Activated CD4-positive, alpha-beta T cell treated with anti-CD3 and anti-CD28 coated beads for 36 hours (primary cell): ENCODE measurements around the gene MS4A14. TPM values are rescaled to one million over a fixed set of nuclear protein-coding genes. Genes with fewer than 3 reads are reported as not detected.
A peak's percentile ranks its signal among the peaks of the same experiment; 100 is the strongest.
"Not testable (repeated sequence)": the region's sequence is repeated elsewhere in the genome, so short reads cannot be mapped to it uniquely, and the experiment has no call there.

ENCODE experiments used
- ATAC-seq: fragments of 200-7000 bp; cut with Tn5 transposase; one replicate; pipeline ENCODE4 v1.10.0; 2021; ENCODE audit warnings: mild to moderate bottlenecking, moderate library complexity
- CTCF ChIA-PET: fragments of 350-600 bp; sonication (Branson Sonifier 250); formaldehyde crosslinking; loops from one replicate; lab custom pipeline; 2021; ENCODE audit warnings: antibody characterized with exemption; lab: Charles Lee
- POLR2A ChIA-PET: fragments of 350-600 bp; sonication (Branson Sonifier 250); formaldehyde crosslinking; loops from one replicate; lab custom pipeline; 2021; ENCODE audit warnings: antibody characterized with exemption, inconsistent platforms; lab: Charles Lee
- DNase-seq: peaks from one replicate; pipeline ENCODE4 v3.0.0-alpha.2; 2020
- H3K27ac Mint-ChIP-seq: one replicate; pipeline ENCODE4 v1.8.0; 2021; ENCODE audit warnings: mixed read lengths
- H3K27me3 Mint-ChIP-seq: one replicate; pipeline ENCODE4 v1.8.0; 2021; ENCODE audit warnings: mixed read lengths
- H3K36me3 Mint-ChIP-seq: one replicate; pipeline ENCODE4 v1.8.0; 2021; ENCODE audit warnings: low read depth, mixed read lengths
- H3K4me1 Mint-ChIP-seq: one replicate; pipeline ENCODE4 v1.8.0; 2021; ENCODE audit warnings: mixed read lengths
- H3K4me3 Mint-ChIP-seq: one replicate; pipeline ENCODE4 v1.8.0; 2021; ENCODE audit warnings: mild to moderate bottlenecking, moderate library complexity, mixed read lengths
- H3K9me3 Mint-ChIP-seq: one replicate; pipeline ENCODE4 v1.8.0; 2021; ENCODE audit warnings: low read depth, mixed read lengths
- intact Hi-C, 2 experiments: fragments of 100-400 bp; cut with DNase I in 1 of 2; cut with micrococcal nuclease in 1 of 2; formaldehyde crosslinking; loops; one replicate each; pipeline versions ENCODE4 v1.14.2 to v1.15.1; 2022 to 2024; cut with DNase I, micrococcal nuclease
- total RNA-seq, 2 experiments: library from RNA; stranded (reverse); gene quantifications; one replicate each; pipeline ENCODE4 v1.2.3, GENCODE V29; 2021

Gene MS4A14, protein sequence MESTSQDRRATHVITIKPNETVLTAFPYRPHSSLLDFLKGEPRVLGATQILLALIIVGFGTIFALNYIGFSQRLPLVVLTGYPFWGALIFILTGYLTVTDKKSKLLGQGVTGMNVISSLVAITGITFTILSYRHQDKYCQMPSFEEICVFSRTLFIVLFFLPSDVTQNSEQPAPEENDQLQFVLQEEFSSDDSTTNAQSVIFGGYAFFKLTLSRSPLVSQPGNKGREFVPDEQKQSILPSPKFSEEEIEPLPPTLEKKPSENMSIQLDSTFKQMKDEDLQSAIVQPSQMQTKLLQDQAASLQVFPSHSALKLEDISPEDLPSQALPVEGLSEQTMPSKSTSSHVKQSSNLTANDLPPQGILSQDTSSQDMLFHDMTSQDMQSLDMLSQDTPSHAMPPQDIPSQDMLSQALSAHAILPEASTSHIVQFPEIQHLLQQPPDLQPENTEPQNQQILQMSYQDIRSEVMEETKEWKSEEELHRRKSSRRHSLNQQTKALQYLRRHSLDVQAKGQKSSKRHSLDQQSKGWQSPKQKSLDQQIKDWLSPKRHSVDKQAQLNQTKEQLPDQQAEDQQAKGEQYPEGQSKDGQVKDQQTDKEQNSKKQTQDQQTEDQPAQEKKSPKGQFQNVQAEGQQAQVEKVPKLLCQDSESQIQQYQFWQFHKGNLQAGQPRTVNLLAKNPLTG
- not detected for total RNA-seq

- H3K4me3 Mint-ChIP-seq = no peak within 1 kb of the TSS
- DNase-seq = no peak
- H3K4me1 Mint-ChIP-seq = no peaks in the 10 kb centered on the region
- ATAC-seq = peak; percentile 30
- no peaks in the 10 kb centered on the region for H3K36me3 Mint-ChIP-seq
- POLR2A ChIA-PET = no interaction called here
- no peaks in the 10 kb centered on the region for H3K9me3 Mint-ChIP-seq
- CTCF ChIA-PET = interaction anchor here (0.5 to 0.8 kb wide), 2 partner anchors 25 to 300 kb away, joined by 3 read pairs; no protein-coding TSS in a partner anchor
- intact Hi-C loops = no loop called here
- no peaks in the 10 kb centered on the region for H3K27me3 Mint-ChIP-seq
- H3K27ac Mint-ChIP-seq = no peak within 1 kb of the TSS
Observed at GRCh38 chr11:60396382-60396781, at the start of gene MS4A14. Gene MS4A14, plus strand, starts transcription at chr11:60396459. Its CDS starts 120 bp downstream, at chr11:60396579.

GRCh38 chr11:60347084-60347797, 49.0 kb upstream of the MS4A14 start:
- Mint-ChIP-seq H3K9me3 (no peaks in the 10 kb centered on the region), H3K27ac (no peak overlapping the region), H3K36me3 (no peaks in the 10 kb centered on the region), H3K4me1 (no peaks in the 10 kb centered on the region), H3K27me3 (peaks cover 16% of the 10 kb centered on the region), H3K4me3 (no peak overlapping the region)
- ChIA-PET POLR2A (no interaction called here), CTCF (interaction anchor here (0.6 to 1.8 kb wide), 3 partner anchors 13 to 78 kb away, joined by 3 to 9 read pairs (median 4); no protein-coding TSS in a partner anchor)
- DNase-seq (no peak), ATAC-seq (no peak)
- intact Hi-C loops = no loop called here

DNA sequence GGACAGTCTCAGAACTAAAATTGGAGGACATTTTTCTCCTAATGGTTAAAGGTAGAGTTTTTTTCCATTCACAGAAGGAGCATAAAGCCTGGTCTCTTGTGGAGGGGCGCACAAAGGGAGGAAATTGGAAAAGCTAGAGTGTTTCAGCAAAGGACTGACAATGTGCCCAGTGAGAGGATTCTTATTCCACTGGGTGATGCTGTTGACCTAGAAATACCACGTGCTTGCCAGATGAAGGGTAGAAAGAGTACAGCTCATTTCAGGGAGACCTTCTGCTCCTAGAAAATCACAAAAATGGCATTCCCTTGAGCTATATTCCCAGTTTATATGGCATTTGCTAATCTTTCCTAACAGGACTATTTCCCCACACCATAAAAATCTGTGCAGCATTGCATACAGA, 48.1 kb upstream of the MS4A14 start:
- CTCF ChIA-PET = interaction anchor here (0.6 kb wide), 1 partner anchor 153 kb away, joined by 3 read pairs; no protein-coding TSS in a partner anchor
- no peaks in the 10 kb centered on the region for H3K4me1 Mint-ChIP-seq
- ATAC-seq (no peak), DNase-seq (no peak)
- no peak overlapping the region for H3K4me3 Mint-ChIP-seq
- H3K36me3 Mint-ChIP-seq = no peaks in the 10 kb centered on the region
- intact Hi-C loops = no loop called here
- POLR2A ChIA-PET = no interaction called here
- peaks cover 15% of the 10 kb centered on the region for H3K27me3 Mint-ChIP-seq
- H3K9me3 Mint-ChIP-seq = no peaks in the 10 kb centered on the region
- no peak overlapping the region for H3K27ac Mint-ChIP-seq

GRCh38 chr11:60349990-60350389, 46.3 kb upstream of the MS4A14 start:
- ChIA-PET POLR2A (no interaction called here), CTCF (no interaction called here)
- intact Hi-C loops = no loop called here
- no peaks in the 10 kb centered on the region for H3K4me1 Mint-ChIP-seq
- no peaks in the 10 kb centered on the region for H3K9me3 Mint-ChIP-seq
- no peaks in the 10 kb centered on the region for H3K36me3 Mint-ChIP-seq
- H3K27me3 Mint-ChIP-seq = peaks cover 15% of the 10 kb centered on the region
- DNase-seq (no peak), ATAC-seq (no peak)
- no peak overlapping the region for H3K4me3 Mint-ChIP-seq
- H3K27ac Mint-ChIP-seq = no peak overlapping the region

GRCh38 chr11:60357771-60358170, 38.5 kb upstream of the MS4A14 start:
- no peaks in the 10 kb centered on the region for H3K4me1 Mint-ChIP-seq
- H3K36me3 Mint-ChIP-seq = no peaks in the 10 kb centered on the region
- H3K27ac Mint-ChIP-seq = no peak overlapping the region
- POLR2A ChIA-PET = no interaction called here
- peaks cover 7% of the 10 kb centered on the region for H3K27me3 Mint-ChIP-seq
- no peaks in the 10 kb centered on the region for H3K9me3 Mint-ChIP-seq
- no peak overlapping the region for H3K4me3 Mint-ChIP-seq
- CTCF ChIA-PET = no interaction called here
- intact Hi-C loops = no loop called here
- ATAC-seq = no peak
- DNase-seq = no peak

GRCh38 chr11:60360621-60361020, 35.6 kb upstream of the MS4A14 start:
- Mint-ChIP-seq H3K27me3 (peaks cover 24% of the 10 kb centered on the region), H3K9me3 (no peaks in the 10 kb centered on the region), H3K4me3 (no peak overlapping the region), H3K36me3 (no peaks in the 10 kb centered on the region), H3K4me1 (no peaks in the 10 kb centered on the region), H3K27ac (no peak overlapping the region)
- intact Hi-C loops = loop anchor here in 1 of 2 experiments (5.0 kb wide), 1 partner anchor 272 kb away; no protein-coding TSS in a partner anchor
- ATAC-seq (no peak), DNase-seq (no peak)
- ChIA-PET POLR2A (no interaction called here), CTCF (interaction anchor here (0.5 to 1.5 kb wide), 4 partner anchors 22 to 277 kb away, joined by 3 to 4 read pairs (median 3); no protein-coding TSS in a partner anchor)

DNA sequence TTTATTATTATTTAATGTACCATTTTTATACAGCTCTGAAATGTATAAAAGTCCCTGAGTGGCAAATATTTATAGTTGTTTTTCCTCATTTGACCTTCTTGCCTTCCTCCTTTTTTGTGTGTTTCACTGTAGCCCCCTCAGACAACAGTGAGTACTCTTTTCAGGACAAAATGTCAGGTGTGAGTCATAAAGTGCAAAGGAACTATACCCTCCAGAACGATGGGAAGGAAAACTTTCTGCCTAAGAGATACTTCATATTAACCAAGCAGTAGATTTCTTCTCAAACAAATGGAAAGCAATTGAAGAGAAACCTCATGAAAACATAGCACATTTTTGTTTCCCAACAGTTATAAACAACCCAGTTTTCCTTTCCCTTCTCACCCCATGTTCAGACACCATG, 34.0 kb upstream of the MS4A14 start:
- H3K27me3 Mint-ChIP-seq = peaks cover 29% of the 10 kb centered on the region
- no peak overlapping the region for H3K4me3 Mint-ChIP-seq
- intact Hi-C loops = loop anchor here in 1 of 2 experiments (5.0 kb wide), 1 partner anchor 270 kb away; no protein-coding TSS in a partner anchor
- no peak overlapping the region for H3K27ac Mint-ChIP-seq
- no peaks in the 10 kb centered on the region for H3K4me1 Mint-ChIP-seq
- no peaks in the 10 kb centered on the region for H3K36me3 Mint-ChIP-seq
- DNase-seq (no peak), ATAC-seq (no peak)
- ChIA-PET CTCF (interaction anchor here (0.6 to 2.4 kb wide), 7 partner anchors 16 to 270 kb away, joined by 3 to 28 read pairs (median 5); partner anchors contain the start of gene MS4A7), POLR2A (no interaction called here)
- no peaks in the 10 kb centered on the region for H3K9me3 Mint-ChIP-seq

DNA sequence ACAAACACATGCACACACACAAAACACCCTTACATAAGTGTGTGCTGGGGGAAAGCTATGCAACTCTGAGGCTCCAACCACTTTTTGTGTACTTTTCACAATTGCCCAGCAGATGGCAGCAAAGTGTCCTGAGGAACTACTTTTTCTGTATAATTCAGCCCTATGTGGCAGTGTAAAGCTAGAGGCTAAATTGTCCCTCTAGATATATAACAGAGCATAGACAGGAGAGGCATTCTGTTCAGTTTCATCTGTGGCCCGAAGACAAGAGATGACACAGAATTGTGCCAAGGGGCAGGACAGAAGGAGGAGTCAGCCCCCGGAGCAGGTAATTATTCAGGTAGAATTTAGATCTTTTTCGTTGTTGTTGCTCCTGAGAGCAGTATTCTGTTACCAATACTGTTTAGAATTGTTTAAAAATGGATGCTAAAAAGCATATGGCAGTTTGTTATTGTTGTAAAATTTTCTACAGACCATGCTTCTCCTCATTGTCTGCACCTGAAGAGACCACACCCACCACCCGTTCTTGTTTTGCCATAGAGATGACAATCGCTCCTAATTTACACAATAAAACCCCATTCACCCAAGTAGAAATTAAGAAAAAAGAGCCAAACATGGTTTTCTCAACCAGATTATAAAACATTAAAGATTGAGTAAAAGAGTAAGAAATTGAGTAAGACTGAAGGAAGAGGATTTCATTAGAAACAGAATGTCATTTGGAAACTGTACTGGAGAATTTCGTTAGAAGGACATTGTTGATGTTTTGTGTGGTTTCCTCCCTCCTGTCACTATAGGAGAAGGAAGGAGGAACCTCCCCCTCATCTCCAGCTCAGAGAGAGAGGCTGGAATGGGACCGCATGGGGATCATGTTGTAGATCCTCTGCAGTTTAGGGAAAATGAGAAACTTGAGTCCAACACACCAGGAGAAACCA, 32.5 kb upstream of the MS4A14 start:
- Mint-ChIP-seq H3K4me3 (no peak overlapping the region), H3K36me3 (no peaks in the 10 kb centered on the region), H3K27ac (no peak overlapping the region), H3K27me3 (peaks cover 35% of the 10 kb centered on the region), H3K9me3 (no peaks in the 10 kb centered on the region), H3K4me1 (peaks cover 4% of the 10 kb centered on the region)
- intact Hi-C loops = loop anchor here (1.0 to 5.0 kb wide), 3 partner anchors 122 to 268 kb away; no protein-coding TSS in a partner anchor
- ATAC-seq (peak; percentile 69), DNase-seq (peak; percentile 74)
- ChIA-PET CTCF (interaction anchor here (0.6 to 2.9 kb wide), 27 partner anchors 8 to 445 kb away, joined by 3 to 28 read pairs (median 4); partner anchors contain the start of gene MS4A7), POLR2A (interaction anchor here (0.6 kb wide), 1 partner anchor 317 kb away, joined by 3 read pairs; no protein-coding TSS in a partner anchor)

- H3K36me3 Mint-ChIP-seq, ATAC-seq, H3K27ac Mint-ChIP-seq, POLR2A ChIA-PET, H3K4me1 Mint-ChIP-seq, DNase-seq, H3K9me3 Mint-ChIP-seq, H3K4me3 Mint-ChIP-seq: not testable (repeated sequence)
- CTCF ChIA-PET = interaction anchor here (0.6 to 1.7 kb wide), 8 partner anchors 19 to 877 kb away, joined by 3 to 7 read pairs (median 4); no protein-coding TSS in a partner anchor
- H3K27me3 Mint-ChIP-seq = peaks cover 48% of the 10 kb centered on the region
- intact Hi-C loops = loop anchor here in 1 of 2 experiments (2.0 kb wide), 1 partner anchor 58 kb away; no protein-coding TSS in a partner anchor
Observed at GRCh38 chr11:60366262-60366904, 29.9 kb upstream of the MS4A14 start.

DNA sequence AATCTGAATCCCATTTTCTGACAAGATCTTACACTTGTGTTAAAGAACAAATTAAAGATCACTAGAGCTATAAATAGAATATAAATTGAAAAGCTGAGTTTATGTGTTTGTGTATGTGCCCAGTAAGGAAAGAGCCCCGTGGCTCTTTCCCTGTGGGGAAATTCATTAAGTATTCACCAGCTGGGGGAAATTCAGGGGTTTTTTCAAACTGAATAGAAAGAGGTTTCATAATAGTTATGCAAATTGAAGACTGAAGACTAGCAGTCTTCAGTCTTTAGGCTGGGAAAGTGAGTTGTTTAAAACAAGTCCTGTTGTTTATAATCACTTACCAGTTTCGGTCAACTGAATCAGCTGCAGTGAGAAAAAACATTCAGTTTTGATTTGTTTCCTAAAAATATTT, 29.2 kb upstream of the MS4A14 start:
- ATAC-seq = peak; percentile 84
- intact Hi-C loops = loop anchor here in 1 of 2 experiments (2.0 kb wide), 1 partner anchor 58 kb away; no protein-coding TSS in a partner anchor
- H3K27ac Mint-ChIP-seq = no peak overlapping the region

More for the DNA sequence above, 29.2 kb upstream of the MS4A14 start:
- Mint-ChIP-seq H3K36me3 (no peaks in the 10 kb centered on the region), H3K4me1 (peaks cover 4% of the 10 kb centered on the region), H3K4me3 (no peak overlapping the region), H3K27me3 (peaks cover 52% of the 10 kb centered on the region), H3K9me3 (no peaks in the 10 kb centered on the region)
- POLR2A ChIA-PET = no interaction called here
- CTCF ChIA-PET = interaction anchor here (0.6 to 1.6 kb wide), 6 partner anchors 22 to 878 kb away, joined by 3 to 5 read pairs (median 3); no protein-coding TSS in a partner anchor
- peak; percentile 7 for DNase-seq
